D721Med (cell line): ENCODE results near the gene KSR1.
A peak's percentile ranks its signal among the peaks of the same experiment; 100 is the strongest.
"Not testable (repeated sequence)": the region's sequence is repeated elsewhere in the genome, so short reads cannot be mapped to it uniquely, and the experiment has no call there.

ENCODE experiments used
- DNase-seq: peaks from one replicate; pipeline ENCODE4 v3.0.0; 2011; ENCODE audit warnings: low spot score; ENCODE audit not compliant: insufficient read length
- FAIRE-seq: peaks from 2 replicates; lab custom pipeline; 2011; peaks lifted over from hg19 to GRCh38; lab: Jason Lieb, UNC
- CTCF ChIP-seq: IDR thresholded peaks from 2 replicates; pipeline ENCODE4 v1.5.1; 2012; ENCODE audit warnings: mild to moderate bottlenecking, control low read depth; ENCODE audit not compliant: insufficient read depth; ENCODE audit errors: missing control alignments

The KSR1 gene

GRCh38 chr17:27624539-27624938, 168.3 kb downstream of the KSR1 start:
- TF ChIP-seq CTCF = no peak
- peak; percentile 66 for DNase-seq
- FAIRE-seq = no peak

- no peak for FAIRE-seq
These were observed 169.6 kb downstream of the KSR1 start for GRCh38 chr17:27625856-27626255.

GRCh38 chr17:27627514-27627913, 171.3 kb downstream of the KSR1 start:
- no peak for TF ChIP-seq CTCF
- FAIRE-seq = no peak

More at GRCh38 chr17:27625856-27626255, 169.6 kb downstream of the KSR1 start:
- DNase-seq = no peak
- TF ChIP-seq CTCF = no peak

GRCh38 chr17:27628376-27628775, 172.1 kb downstream of the KSR1 start:
- DNase-seq (no peak), FAIRE-seq (no peak)
- no peak for TF ChIP-seq CTCF

More at GRCh38 chr17:27627514-27627913, 171.3 kb downstream of the KSR1 start:
- DNase-seq = no peak

GRCh38 chr17:27629260-27629659, 173.0 kb downstream of the KSR1 start:
- not testable (repeated sequence) for DNase-seq, FAIRE-seq

GRCh38 chr17:27630607-27631410, 174.6 kb downstream of the KSR1 start, which contains the start of gene LGALS9:
Gene LGALS9, plus strand, starts transcription at chr17:27631188. Its CDS starts 78 bp downstream, at chr17:27631266.
- no peak for TF ChIP-seq CTCF
- FAIRE-seq = no peak
- DNase-seq = no peak

- no peak for FAIRE-seq
These were observed 175.1 kb downstream of the KSR1 start for GRCh38 chr17:27631411-27631760.

More at GRCh38 chr17:27631411-27631760, 175.1 kb downstream of the KSR1 start:
- no peak for TF ChIP-seq CTCF
- DNase-seq = no peak
